COR-L47 (cell line): ENCODE data around the gene FZR1.
A peak's percentile ranks its signal among the peaks of the same experiment; 100 is the strongest.
"Not testable (repeated sequence)": the region's sequence is repeated elsewhere in the genome, so short reads cannot be mapped to it uniquely, and the experiment has no call there.

Source experiments
- DNase-seq: peaks from one replicate; lab custom pipeline; 2025; lab: John Stamatoyannopoulos, UW

The FZR1 gene

GRCh38 chr19:3514930-3515329 is 8.8 kb downstream of the FZR1 start:
- no peak for DNase-seq

- no peak for DNase-seq
Measured at GRCh38 chr19:3515891-3516422, 9.8 kb downstream of the FZR1 start.

DNA sequence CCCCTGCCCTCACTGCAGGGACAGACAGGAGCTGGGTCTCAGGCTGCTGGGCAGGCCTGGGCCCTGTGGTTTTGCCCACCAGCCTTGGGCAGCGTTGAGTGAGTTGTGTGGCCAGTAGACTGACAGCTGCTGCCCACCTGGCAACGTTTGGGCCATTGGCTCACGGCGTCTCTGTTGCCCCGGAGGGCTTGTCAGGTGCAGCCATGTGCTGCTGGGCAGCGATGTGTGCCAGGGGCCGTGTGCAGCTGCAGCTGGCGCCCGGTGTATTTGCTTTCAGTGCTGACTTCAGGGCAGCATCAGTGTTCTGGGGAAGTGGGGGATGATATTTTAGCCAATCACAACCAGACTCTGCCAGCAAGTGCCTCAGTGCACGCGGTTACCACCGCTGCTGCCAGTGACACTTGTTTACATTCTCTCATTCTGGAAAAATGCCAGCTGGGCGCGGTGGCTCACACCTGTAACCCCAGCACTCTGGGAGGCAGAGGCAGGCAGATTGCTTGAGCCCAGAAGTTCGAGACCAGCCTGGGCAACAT is 10.6 kb downstream of the FZR1 start:
- peak; percentile 92 for DNase-seq

DNA sequence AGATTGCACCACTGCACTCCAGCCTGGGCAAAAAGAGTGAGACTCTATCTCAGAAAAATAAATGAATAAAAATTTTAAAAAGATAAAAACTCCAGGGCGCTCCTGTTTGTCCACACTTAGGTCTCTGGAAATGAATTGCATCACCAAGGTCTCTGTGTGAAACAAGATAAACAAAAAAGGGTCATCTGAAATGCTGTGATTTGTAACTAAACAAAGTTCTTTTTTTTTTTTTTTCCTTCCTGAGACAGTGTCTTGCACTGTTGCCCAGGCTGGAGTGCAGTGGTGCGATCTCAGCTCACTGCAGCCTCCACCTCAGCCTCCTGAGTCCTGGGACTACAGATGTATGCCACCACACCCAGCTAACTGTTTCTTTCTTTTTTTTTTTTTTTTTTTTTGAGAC is 11.5 kb downstream of the FZR1 start:
- no peak for DNase-seq

DNA sequence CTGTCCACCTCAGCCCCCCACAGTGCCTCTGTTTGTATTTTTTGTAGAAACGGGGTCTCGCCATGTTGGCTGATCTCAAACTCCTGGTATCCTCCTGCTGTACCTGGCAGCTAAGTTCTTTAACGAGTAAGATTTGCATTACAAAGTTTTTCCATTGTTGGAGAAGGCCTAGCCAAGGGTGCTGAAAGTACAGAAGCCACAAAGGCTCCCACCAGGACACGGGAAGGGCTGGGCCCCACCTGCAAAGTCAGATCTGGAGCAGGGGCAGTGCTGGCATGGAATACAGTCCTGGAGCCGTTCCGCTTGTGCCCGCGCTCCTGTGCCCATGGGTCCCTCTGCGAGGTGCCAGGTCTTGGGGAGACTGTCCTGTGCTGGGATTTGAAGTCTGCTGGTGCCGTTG is 12.1 kb downstream of the FZR1 start:
- DNase-seq = no peak

- DNase-seq = no peak
Measured at GRCh38 chr19:3518659-3519058, 12.5 kb downstream of the FZR1 start.

DNA sequence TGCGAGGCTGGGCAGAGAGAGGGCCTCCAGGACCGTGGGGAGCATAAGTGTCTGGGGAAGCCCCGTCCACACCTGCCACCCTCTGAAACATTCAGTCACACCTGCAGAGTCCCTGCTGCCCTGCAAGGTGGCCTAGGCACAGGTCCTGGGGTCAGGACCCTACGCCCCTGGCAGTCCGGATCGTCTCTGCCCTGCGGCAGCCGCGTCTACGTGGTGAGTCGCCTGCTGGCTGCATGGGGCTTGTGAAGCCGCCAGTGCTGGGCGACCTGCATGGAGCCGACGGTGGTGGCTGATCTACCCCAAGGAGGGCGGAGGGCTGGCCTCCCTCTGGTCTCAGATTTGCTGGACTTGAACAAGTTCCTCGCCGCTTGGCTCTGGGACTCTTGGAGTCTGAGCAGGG is 13.0 kb downstream of the FZR1 start:
- DNase-seq = no peak

DNA sequence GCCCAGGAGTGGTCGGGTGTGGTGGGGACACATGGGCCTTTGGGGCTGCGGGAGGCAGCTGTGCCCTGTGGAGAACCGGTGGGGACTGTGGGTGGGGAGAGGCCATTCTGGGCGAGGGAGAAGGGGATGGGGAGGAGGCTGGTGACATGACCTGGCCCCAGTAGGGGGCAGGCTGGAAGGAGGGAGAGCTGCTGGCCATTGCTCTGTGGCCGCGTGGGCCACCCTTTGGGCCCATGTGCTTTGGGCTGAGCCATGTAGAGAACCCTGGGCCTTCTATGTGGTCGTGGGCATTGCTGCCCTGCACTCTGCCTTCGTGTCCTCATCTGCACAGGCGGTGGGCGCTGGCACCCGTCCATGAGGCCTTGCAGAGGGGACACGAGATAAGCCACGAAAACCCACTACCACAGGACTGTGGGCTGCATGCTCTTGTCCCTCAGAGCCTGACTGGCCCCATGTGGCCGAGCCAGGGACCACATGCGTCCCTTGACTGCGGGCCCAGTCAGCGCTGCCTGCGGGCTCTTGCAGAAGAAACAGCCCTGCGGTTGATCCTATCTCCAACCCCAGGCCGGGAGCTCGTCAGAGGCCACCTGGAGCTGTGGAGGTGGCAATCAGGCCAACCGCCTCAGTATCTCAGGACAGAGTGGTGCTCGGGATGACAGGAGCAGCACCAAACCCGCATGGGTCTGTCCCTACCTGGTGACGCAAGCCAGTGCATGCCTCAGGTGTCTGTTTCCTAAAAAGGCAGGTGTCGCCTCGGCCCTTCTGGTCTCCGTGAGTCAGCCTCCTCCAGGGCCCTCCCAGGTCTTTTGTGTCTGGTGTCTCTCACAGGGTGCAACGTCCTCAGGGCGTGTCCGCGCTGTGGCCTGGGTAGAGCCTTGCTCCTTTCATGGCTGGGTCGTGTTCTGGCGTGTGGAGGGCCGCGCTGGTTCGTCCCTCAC is 14.3 kb downstream of the FZR1 start:
- no peak for DNase-seq

- no peak for DNase-seq
Measured at GRCh38 chr19:3521104-3521445, 15.0 kb downstream of the FZR1 start.

DNA sequence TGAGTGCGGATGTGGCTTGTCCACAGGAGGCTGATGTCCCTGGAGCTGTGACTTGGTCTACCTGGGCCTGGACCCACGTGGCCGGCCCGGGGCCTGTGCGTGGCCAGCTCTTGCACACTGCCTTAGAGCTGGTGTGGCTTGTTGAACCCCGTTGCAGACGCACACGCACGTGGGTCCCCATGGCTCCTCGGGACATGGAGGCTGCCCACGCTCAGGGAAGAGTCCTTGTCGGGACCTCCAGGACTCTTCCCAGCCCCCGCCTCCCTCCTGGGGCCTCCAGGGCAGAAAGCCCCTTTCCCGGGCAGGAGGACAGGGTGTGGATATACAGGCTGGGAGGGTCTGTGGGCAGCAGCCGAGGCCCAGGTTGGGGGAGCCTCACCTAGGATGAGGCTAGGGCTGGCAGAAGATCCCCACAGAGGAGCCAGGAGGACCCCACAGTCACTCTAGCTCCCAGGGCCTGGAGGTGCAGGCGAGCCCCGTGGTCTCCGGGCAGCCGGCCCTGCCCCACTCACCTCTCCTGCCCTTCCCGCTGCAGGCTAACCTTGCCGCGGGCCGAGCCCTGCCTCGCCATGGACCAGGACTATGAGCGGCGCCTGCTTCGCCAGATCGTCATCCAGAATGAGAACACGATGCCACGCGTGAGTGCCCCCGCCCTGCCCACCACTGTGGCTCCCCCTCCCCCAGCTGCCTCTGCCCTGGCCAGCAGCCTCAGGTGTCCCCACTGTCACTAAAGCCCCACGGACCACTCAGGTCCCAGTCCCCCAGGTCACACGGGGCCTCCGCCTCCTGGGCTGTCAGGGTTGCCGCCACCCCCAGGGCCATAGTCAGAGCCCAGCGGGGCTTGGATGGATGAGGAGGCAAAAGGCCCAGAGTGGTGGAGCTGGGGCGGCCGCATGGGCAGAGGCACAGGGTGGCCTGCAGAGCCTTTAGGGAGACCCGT is 16.6 kb downstream of the FZR1 start:
- no peak for DNase-seq

GRCh38 chr19:3523361-3524077 is 17.4 kb downstream of the FZR1 start:
- DNase-seq = no peak

DNA sequence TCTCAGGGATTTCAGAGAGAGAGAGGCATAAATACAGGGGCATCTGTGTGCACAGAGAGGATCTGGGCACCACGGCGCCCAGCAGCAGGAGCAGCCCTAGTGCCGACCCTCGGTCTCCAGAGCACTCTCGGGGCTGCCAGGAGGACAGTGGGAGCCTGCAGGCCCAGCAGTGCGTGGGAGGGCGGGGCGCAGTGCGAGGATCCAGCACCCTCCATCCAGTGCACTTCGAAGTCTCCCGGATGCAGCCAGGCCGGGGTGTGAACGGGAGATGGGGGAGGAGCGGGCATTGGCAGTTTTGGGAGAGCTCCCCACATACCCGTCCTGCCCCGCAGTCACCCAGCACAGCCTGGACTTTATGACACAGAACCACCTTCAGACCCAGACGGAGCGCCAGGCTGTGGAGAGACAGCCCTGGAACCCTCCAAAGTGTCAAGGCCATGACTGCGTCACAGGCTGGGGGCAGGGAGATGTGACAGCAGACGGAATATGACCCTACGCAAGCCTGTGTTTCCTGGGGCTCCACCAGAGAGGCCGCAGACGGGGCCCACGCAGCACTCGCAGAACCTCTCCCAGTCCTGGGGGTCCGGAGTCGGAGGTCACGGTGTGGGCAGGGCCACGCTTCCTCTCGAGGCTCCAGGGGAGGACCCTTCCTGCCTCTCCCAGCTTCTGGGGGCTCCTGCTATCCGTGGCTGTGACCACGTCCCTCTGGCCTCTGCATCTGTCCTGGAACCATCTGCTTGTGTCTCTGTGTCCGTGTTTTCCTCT is 18.1 kb downstream of the FZR1 start:
- DNase-seq = no peak

GRCh38 chr19:3524904-3525451 is 18.9 kb downstream of the FZR1 start:
- no peak for DNase-seq

GRCh38 chr19:3526507-3527237 is 20.6 kb downstream of the FZR1 start:
- no peak for DNase-seq

DNA sequence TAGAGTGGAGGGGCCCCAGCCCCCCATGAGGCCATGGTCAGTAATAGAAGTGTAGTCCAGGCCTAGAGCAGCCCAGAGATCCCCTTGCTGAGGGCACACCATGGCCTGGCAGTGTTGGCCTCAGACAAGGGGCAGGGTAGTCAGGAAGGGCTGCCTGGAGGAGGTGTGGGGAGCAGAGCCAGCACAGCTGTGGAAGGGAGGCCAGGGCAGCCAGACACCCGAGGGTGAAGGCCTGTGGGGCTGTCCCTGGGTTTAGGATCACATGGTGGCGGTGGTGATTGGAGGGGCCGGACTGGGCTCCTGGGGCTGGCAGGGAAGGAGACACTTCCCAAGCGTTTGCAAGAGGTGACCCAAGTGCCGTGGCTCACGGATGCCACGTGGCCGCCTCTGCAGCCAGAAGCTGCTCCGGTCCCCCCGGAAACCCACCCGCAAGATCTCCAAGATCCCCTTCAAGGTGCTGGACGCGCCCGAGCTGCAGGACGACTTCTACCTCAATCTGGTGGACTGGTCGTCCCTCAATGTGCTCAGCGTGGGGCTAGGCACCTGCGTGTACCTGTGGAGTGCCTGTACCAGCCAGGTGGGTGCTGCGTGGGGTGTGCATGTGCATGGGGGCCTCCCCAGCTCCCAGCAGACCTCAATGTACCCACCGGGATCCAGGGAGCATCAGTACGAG is 21.3 kb downstream of the FZR1 start:
- no peak for DNase-seq

GRCh38 chr19:3528080-3528479 is 22.0 kb downstream of the FZR1 start:
- DNase-seq = no peak

DNA sequence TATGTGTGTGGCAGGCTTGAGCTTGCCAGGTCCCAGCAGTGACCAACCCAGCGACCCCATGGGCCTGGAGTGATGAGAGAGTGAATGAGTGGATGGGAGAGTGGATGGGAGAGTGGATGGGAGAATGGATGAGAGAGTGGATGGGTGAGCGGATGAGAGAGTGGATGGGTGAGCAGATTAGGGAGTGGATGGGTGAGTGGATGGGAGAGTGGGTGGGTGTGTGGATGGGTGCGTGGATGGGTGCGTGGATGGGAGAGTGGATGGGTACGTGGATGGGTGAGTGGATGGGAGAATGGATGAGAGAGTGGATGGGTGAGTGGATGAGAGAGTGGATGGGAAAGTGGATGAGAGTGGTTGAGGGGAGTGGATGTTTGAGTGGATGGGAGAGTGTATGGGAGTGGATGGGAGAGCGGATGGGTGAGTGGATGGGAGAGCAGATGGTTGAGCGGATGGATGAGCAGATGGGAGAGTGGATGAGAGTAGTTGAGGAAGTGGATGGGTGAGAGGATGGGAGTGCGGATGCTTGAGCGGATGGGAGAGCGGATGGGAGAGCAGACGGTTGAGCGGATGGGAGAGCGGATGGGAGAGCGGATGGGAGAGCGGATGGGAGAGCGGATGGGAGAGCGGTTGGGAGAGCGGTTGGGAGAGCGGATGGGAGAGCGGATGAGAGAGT is 22.6 kb downstream of the FZR1 start:
- no peak for DNase-seq

GRCh38 chr19:3529299-3529698 is 23.2 kb downstream of the FZR1 start:
- DNase-seq = not testable (repeated sequence)

DNA sequence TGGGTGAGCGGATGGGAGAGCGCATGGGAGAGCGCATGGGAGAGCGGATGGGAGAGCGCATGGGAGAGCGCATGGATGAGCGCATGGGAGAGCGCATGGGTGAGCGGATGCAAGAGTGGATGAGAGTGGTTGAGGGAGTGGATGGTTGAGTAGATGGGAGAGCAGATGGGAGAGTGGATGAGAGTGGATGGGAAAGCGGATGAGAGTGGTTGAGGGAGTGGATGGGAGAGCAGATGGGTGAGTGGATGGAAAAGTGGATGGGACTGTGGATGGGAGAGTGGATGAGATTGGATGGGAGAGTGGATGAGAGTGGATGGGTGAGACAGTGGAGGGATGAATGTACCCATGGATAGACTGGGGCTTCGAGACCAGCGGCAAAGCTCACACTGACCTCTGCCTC is 24.3 kb downstream of the FZR1 start:
- no peak for DNase-seq
